Stimulated activated CD8-positive, alpha-beta memory T cell treated with anti-CD3 and anti-CD28 coated beads, Interleukin-4, amount 100 ng/mL, for 4 hours (primary cell): ENCODE results near the gene NR2F1.

Experiments
- DNase-seq, 2 donors: peaks; one replicate each; pipeline ENCODE4 v3.0.0-alpha.2; 2020; ENCODE audit warnings: low read depth in 2 of 2, low spot score in 1 of 2

NR2F1 gene

DNA sequence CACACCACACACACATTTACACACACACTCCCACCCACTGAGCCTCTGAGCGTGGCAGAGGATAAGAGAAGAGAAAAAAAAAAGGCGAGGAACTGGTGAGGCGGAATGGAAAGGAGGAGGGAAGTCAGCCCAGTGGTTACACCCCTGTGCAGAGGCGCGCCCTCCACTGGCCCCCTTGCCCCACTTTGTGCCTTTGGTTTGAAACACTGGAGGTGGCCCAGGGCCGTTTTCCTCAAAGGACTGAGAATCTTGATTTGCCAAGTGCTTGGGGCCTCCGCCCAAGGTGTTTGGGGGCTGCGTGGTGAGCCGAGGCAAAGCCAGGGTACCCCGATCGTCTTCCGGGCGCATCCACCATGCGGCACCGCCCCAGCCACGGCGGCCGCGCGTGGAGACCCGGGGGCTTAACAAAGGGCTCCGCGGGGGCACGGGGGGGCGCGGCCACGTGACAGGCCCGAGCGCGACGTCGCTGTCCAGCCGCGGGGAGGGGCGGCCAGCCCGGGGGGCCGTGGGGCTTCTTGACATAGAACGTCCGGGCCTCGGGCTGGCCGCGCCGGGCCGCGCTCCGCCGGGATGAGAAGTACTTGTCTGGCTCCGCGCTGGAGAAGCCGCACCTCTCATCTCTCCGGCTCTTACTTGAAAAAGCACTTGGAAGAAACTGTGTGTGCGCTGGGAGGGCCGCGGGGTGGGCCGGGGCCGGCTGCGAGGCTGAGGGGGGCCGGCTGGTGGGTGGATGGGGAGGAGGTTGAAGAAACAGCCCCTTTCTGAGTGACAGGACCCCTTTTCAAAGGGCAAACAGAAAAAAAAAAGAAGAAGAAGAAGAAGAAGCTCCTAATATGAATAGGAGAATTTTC lies 21.0 kb downstream of the NR2F1 start:
- DNase-seq, result no peak

DNA sequence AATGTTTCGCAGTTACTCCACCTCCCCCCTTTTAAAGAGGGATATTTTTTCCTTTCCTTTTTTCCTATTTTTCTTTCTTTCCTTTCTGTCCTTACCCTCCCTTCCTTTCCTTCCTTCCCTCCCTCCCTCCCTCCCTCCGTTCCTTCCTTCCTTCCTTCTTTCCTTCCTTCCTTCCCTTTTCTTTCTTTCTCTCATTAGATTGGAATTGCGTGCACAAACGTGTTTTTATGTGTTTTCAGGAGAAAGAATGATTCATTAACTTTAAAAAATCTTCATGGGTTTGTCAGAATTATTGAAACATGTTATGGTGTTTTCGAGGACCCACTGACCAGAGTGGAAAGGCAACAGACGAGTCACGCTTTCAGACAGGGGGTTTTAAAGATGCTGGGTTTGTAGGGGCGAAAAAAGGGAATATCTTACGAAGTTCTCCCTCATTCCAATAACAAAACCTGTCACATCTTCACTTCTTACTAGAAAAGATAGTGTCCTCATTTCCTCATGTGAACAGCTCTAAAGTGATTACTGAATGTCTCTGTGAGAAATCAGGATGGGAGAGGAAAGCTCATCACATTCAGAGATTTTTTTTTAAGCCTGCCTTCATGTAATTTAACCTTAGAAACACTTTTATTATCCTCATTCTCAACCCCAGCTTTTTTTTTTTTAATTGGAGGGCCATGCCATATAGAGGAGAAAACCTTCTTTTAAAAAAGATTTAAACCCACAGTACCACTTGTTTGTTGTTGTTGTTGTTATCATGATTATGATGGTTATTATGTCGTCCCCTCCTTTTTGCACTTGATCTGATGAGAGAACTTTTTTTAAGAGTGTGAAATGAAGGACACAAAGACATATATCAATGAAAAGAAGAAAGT lies 21.9 kb downstream of the NR2F1 start:
- DNase-seq, result no peak

DNA sequence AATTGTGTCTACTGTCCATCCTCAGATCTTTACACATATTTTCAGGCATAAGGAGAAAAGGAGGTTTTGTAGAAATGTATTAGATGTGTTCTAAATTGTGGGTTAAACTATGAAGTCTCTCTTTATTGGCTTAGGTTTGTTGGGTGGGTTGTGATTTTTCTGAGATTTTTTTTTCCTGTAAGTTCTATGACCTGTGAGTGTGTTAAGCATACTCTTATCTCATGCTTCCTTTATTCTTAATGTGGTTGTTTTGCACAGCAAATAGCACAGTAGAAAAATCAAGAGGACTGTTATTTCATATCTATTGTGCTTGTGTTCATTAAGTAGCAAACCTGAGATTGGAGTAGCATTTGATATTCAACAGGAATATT lies 23.3 kb downstream of the NR2F1 start:
- DNase-seq, result no peak

DNA sequence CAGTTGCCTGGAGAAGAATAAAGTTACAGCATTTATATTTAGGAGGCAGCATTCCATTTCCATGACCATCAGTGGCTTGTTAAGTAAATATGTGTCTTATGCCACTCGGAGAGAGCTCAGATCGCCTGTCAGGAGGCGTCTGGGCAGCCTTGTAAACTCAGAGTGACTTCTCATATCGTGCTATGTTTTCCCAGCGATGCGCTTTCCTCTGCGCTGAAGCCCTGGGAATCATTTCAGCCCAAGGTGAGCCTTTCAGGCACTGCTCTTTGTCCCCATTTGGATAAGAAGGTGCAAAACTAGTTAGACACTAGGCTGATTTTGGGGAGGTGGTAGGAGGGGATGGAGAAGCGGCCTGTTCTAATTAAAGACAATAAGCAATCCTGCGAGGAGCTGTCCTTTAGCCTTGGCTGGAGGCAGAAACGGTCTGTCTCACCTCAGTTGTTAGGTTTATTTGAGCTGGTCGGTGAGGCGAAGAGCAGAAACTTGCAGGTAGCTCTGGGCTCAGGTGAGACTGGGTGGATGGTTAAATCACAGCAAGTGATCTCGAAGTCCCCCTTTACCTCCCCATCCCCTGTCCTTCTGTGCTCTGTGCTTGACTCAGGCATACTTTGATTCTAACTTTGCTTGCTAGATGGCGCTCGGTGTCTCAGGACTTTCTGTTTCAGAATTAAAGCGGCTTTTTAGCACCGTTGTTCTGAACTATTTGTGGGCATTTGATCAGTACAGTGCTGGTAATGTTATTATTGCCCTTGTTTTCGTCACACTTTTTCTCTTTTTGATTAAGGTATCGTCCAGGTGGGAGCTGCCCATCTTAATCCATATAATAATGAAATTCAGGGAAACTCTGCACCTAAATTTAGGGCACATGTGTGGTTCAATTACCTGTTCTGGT lies 24.6 kb downstream of the NR2F1 start:
- no peak for DNase-seq

DNA sequence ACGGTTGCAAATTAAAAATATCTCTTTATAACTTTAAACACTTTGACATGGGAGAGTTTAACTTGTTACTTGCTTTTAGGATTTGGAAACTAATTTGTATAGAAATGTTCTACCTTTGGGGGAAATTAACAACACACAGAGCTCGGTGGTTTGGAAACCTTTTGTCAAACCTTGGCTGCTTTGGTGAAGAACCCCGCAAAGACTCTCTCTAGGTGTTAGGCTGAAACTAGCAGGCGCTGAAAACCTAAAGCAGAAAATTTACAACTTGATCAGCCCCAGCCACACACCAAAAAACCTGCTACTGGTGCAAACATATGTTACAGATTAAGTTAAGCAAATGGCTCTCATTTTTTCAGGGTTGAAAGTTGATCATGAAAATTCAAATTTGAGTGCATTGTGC lies 25.8 kb downstream of the NR2F1 start:
- no peak for DNase-seq

DNA sequence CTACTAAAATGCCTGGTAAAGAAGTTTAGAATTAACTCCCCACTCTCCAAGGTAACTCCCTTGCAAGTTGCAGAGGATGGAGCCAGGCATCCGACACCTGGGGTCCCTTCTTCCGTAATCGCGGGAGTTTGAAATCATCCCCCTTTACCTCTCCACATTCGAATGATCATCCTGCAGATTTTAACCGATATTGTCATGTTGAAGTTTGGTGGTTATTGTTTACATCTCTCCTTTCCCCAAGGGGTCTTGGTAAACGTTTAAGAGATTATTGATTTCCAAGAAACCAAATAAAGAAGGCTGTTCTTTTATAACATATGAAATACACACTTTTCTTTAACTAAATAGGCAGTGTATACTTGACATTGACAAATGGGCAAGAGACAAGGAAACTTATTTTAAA lies 26.7 kb downstream of the NR2F1 start:
- DNase-seq, result no peak

DNA sequence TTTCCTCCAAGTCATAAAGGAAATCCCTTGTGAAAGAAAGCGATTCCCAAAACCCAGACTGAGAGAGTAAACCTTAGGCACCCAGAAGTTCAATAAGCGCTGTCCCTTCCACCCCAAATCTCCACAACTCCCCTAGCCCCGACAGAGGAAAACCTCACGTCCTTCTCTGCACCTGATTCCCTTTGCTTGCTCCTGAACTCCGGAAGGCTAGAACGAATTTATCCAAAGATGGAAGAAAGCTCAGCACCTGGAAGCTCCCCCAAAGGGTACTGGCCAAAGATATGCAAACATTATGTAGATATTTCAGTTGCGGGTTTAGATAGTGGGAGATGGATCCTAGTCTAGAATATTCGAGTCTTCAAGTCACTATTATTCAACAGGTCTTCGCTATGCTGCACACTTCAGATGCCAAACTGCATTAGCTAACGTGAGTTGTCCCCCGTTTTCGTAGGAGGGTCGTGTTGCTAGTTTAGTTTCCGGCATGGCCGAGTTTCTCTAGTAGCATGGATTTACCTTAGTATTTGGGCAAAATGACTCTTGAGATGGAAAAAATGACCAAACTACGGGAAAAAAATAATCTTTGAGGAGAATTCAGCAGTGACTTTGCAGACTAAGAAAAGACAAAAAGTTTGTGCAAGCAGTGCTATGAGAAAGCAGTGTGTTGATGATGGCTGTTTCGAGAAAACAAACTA lies 27.7 kb downstream of the NR2F1 start:
- DNase-seq, result no peak

DNA sequence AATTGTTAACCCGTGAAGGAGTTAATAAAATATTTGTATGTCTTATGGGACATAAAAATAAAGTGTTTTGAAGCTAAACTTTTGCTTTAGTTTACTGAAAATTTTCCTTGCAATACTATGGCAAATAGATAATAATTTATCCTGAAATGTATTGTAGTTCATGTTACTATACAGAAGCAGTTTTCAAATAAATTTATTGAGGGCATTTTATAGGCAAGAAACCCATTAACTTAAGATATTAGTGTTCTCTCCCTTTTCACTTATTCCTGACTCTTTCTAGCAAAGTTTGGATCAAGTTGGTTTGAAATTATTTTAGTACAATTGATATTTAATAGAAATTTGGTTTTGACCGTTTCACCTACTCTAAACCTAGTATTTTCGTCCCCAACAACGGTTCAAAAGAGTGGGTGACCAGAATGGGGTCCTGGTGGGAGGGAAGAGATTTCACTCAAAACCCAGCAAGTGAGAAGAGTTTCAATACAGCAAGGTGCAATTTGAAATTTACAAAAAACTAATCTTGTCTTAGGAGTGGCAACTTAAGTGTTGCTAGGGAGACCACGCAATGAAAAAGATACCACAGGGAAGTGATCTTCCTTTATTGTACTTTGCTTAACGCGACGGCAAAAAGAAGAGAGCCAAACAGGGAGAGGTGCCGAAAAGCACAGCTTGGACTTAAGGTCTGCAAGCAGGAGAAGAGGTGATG lies 28.4 kb downstream of the NR2F1 start:
- DNase-seq, result no peak

DNA sequence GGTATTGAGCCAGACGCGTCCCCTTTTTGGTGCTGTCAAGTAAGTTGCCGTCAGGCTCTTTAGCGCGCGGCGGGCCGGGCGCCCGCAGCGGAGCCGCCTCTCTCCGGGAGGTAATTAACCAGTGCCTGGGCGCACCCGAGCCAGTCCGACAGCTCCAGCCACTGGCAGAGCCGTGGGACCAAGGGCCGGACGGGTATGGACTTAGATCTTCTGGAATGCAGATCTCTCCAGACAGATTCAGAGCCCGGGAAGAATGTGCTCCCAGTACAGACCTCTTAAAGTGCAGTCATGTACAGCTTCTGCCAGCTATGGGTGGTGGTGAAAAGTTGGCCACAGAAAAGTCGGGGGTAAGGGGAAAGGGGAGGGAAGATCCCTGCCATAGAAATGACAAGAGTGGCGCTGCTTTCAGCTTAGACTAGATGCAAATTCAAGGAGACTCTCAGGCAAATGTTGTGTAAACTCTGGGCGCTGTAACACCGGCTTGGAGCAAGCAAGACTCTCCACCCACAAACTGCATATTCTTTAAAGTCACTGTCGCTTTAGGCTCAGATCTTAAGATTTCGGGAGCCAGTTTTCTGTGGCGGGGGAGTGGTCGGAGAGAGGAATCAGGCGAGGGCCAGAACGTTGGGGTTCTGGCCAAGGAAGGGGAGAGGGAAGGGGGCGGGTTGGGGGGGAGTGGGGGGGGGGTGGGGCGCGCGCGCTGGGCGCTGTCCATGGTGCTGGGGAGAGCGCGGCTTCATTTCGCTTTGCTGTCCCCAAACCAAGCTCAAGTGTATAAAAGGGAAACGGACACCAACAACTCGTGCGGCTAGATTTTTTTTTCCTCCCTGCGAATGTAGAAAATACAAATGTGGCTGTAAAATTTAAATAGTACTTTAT lies 29.2 kb downstream of the NR2F1 start:
- DNase-seq, result no peak

DNA sequence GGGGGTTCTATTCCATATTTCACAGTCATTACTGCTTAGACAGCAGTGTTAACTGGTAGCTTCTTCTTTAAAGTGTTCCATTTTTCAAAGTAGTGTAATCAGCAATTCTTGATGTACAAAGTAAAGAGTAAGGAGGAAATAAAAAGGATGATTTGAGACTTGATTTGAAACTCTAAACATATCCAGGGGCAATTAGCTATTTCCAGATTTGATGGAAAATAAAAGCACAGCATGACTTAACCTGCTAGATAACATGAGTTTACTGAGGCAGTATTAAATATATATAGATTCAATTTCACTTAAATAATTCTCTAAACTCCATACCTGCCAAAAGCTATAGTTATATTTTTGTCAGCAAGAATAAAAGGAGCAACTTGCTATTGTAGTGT lies 29.8 kb downstream of the NR2F1 start:
- DNase-seq, result no peak

DNA sequence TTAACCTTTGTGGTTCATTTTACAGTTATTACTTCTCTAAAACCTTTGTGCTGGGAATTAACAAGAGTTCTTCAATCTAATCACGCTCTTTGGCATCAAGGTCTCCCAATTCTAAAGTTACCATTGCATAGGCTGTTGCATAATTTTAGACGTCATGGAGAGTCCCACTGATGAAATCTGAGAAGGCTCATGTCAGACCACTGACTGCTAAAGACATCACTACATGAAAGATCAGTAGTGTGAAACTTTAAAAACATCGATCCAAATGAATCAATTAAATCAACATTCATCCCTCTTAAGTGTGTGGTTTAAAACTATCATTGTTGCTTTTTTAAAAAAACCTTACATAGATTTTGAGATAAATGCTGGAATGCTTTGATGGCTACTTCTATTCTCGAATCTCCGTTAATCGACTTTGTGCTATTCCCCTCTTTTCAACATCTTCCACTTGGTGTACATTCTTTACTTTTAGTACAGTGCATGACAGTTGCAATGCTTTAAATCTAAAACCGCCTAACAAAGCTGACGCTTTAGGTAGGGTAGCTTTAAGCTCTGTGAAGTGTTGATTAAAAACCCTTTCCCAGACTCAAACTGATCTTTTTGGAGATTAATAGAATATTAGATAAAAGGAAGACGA lies 33.6 kb downstream of the NR2F1 start:
- DNase-seq, result no peak

DNA sequence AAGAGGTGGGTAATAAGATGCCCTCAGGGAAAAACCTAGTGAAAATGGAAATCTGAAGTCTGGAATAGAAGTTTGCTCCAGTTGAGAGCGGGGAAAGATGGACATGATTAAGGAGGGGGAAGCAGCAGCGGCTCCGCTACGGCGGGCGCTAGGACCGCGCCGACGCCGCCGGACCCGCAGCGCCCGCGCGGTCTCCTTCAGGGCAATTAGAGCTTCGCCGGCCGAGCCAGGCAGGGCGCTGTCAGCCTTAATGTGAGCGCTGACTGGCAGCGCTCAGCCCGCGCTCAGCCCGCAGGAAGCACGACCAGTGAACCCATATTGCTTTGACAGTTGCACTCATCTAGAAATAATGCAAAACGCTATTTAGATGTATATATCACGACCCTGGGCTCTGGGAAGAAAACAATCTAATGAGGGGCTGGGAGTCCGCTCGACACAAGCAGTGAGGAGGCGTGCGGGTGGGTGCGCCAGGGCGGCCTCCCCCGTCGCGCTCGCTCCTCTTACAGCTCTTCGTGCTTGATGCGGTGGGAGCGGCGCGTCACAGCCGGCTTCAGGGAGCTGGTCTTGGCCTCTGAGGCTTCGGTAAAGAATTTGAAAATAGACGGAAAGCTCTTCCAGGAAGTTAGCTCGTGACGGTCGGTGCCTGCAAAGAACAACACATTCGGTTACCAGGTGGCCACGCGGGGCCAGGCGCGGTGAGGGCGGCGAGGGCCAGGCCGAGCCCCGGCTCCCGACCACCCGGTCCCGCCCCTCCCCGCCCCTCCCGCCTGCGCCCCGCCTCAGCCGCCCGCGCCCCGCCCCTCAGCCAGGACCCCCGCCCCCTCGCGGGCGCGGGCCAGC lies 37.7 kb downstream of the NR2F1 start:
- peak in 1 of 2 donors; percentile 21 for DNase-seq

DNA sequence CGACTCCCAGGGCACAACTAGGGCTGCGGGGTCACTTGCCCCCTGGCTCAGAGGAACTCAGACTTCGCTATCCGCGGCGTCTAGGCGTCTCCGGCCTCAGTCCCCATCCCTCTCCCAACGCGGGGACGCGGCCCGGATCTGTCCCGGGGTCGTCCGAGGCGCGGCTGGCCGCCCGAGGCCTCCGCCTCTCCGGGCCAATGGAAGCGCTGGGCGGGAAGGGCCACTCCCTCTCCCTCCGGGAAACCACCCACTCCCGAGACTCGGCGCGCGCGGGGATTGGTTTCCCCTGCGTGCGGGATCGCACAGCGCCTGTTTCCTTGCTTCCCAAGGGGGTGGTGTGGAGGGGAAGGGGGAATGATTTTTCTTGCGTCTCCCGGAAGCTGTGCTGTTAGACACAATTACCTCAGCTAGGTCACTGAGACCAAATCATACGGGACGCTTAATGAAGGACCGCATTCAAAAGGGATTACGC lies 38.3 kb downstream of the NR2F1 start:
- no peak for DNase-seq

DNA sequence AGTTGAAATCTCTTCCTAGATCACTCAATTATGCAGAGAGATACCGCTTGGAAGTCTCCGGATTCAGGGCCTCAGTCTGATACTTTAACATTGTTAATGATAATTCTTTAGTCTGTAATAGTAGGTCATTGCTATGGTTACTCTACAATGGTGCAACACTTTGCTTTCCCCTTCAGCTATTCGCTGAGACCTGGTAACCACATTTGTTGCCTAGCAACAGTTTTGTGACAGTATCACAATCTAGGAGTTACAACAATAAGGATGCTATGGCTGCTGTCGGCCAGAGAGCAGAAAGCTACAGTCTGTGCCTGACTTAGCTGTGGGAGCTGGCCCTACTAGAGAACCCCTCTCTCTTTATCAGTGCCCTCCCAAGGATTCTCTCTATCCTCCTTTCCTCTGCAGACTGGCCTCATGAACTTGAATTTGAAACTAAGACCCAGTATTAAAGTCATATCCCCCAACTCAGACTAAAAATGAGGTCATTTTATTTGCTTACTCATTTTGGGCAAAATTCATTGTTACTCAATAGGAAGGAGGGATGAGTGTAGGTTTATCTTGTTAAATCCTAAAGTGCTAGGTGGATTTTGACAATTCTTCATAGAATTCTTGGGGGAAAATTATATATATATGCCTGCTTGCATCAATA lies 39.3 kb downstream of the NR2F1 start:
- no peak for DNase-seq

DNA sequence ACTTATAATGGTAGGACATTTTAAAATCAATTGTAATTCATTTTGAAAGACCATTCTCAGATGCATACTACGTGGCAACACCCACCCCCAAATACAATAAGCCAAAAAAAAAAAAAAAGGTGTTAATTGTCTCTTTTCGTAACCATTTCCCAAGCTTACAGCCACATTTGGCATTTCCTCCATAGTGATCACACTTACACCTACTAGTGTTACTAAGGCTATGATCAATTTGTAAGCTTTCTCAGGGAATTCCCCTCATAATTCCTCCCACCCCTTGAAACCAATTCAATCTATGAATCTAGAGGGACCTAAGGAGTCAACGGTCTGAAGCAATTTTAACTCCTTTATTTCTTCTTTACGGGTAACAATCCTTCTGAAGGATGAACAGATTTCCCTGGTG lies 40.1 kb downstream of the NR2F1 start:
- no peak for DNase-seq

DNA sequence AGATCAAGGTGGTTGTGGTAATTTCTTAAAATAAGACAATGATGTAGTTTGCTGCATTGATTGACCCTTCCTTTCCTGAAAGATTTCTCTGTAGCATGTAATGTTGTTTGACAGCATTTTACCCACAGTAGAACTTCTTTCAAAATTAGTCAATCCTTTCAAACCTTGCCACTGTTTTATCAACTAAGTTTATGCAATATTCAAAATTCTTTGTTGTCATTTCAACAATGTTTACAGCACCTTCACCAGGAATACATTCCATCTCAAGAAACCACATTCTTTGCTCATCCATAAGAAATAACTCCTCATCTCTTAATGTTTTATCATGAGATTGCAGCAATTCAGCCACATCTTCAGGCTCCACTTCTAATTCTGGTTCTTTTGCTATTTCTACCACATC lies 43.8 kb downstream of the NR2F1 start:
- no peak for DNase-seq

DNA sequence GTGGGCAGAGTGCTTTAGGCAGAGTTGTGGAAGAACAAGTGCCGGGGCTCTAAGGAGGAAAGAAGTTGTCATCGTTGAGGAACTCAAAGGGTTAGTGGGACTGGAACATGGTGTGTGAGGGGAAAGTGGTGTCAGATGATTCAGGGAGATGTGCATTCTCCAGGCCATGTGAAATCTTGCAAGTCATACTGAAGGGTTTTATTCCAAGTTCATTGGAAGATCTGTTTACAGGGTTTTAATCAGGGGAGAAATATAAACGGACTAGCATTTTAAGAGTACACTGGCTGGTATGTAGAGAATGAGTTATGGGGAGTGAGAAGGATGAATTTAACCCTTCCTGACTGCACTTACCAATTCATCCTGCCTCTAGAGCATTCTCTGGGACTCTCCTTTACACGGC lies 49.3 kb downstream of the NR2F1 start:
- no peak for DNase-seq
